ENCODE results near the gene LRRN2.

- no peak for TF ChIP-seq CTCF (IDR thresholded peaks at IDR 0.05; ENCODE audit: low read length)
- no peak for TF ChIP-seq EZH2 (IDR thresholded peaks at IDR 0.05; ENCODE audit: borderline replicate concordance, low read length)
Measured at GRCh38 chr1:204647805-204648153, 37.8 kb downstream of the LRRN2 start.
